COR-L47 (cell line): ENCODE results near the gene EFNA3.

Experiments
- DNase-seq: peaks from one replicate; lab custom pipeline; 2025; lab: John Stamatoyannopoulos, UW

The EFNA3 gene

GRCh38 chr1:155133799-155134281 is 55.2 kb downstream of the EFNA3 start:
- no peak for DNase-seq

GRCh38 chr1:155134322-155134721 is 55.7 kb downstream of the EFNA3 start:
- no peak for DNase-seq

GRCh38 chr1:155134880-155135414 is 56.3 kb downstream of the EFNA3 start:
- DNase-seq = peak; percentile 47

- DNase-seq = peak; percentile 87
Observed at GRCh38 chr1:155135415-155136028, 56.9 kb downstream of the EFNA3 start, which contains the start of gene SLC50A1. SLC50A1 (plus strand) TSS chr1:155135852; CDS start chr1:155135912, 60 bp downstream.

GRCh38 chr1:155136748-155137147 is 58.1 kb downstream of the EFNA3 start:
- peak; percentile 6 for DNase-seq
